Stimulated activated CD8-positive, alpha-beta memory T cell treated with anti-CD3 and anti-CD28 coated beads, Interleukin-12 subunit alpha, Interleukin-12 subunit beta, amount 100 ng/mL, for 24 hours (primary cell): ENCODE data around the gene NFATC2.

Experiments
- DNase-seq: peaks from one replicate; pipeline ENCODE4 v3.0.0-alpha.2; 2020; ENCODE audit errors: extremely low read depth

Gene NFATC2

GRCh38 chr20:51514836-51515235 lies 27.7 kb downstream of the NFATC2 start:
- DNase-seq, result no peak

GRCh38 chr20:51514249-51514648 lies 28.3 kb downstream of the NFATC2 start:
- no peak for DNase-seq

GRCh38 chr20:51513545-51513944 lies 29.0 kb downstream of the NFATC2 start:
- no peak for DNase-seq

- DNase-seq, result no peak
Measured at GRCh38 chr20:51512645-51513044, 29.9 kb downstream of the NFATC2 start.

- DNase-seq, result no peak
Measured at GRCh38 chr20:51511861-51512619, 30.5 kb downstream of the NFATC2 start.

- no peak for DNase-seq
Measured at GRCh38 chr20:51510936-51511605, 31.4 kb downstream of the NFATC2 start.

GRCh38 chr20:51510169-51510568 lies 32.4 kb downstream of the NFATC2 start:
- no peak for DNase-seq

- DNase-seq, result no peak
Measured at GRCh38 chr20:51509208-51509607, 33.3 kb downstream of the NFATC2 start.

GRCh38 chr20:51508780-51509179 lies 33.7 kb downstream of the NFATC2 start:
- DNase-seq, result no peak

- DNase-seq, result no peak
Measured at GRCh38 chr20:51508158-51508557, 34.4 kb downstream of the NFATC2 start.

GRCh38 chr20:51507216-51508036 lies 35.1 kb downstream of the NFATC2 start:
- no peak for DNase-seq

GRCh38 chr20:51506527-51507215 lies 35.8 kb downstream of the NFATC2 start:
- no peak for DNase-seq

GRCh38 chr20:51505566-51505965 lies 37.0 kb downstream of the NFATC2 start:
- DNase-seq, result no peak

GRCh38 chr20:51503376-51503775 lies 39.1 kb downstream of the NFATC2 start:
- DNase-seq, result no peak

- DNase-seq, result no peak
Measured at GRCh38 chr20:51500936-51501335, 41.6 kb downstream of the NFATC2 start.

- no peak for DNase-seq
Measured at GRCh38 chr20:51500311-51500710, 42.2 kb downstream of the NFATC2 start.

- DNase-seq, result no peak
Measured at GRCh38 chr20:51498765-51499540, 43.6 kb downstream of the NFATC2 start.

GRCh38 chr20:51497542-51498467 lies 44.7 kb downstream of the NFATC2 start:
- no peak for DNase-seq

GRCh38 chr20:51496964-51497363 lies 45.6 kb downstream of the NFATC2 start:
- no peak for DNase-seq

GRCh38 chr20:51495921-51496545 lies 46.5 kb downstream of the NFATC2 start:
- DNase-seq, result no peak
